SK-N-SH treated with all-trans-retinoic acid at 6 μM for 48 hours (cell line): Measurements from ENCODE around the gene DHX36.

Experiments
- ATAC-seq: fragments of 200-7000 bp; cut with Tn5 transposase; 3 replicates; pipeline ENCODE4 v1.9.1; 2020; ENCODE audit warnings: mild to moderate bottlenecking, moderate library complexity
- ARNTL ChIP-seq: fragments of 450-650 bp; formaldehyde crosslinking; IDR thresholded peaks from 2 replicates; pipeline ENCODE4 v1.5.0; 2020; ENCODE audit warnings: low read depth, mild to moderate bottlenecking, moderate library complexity, borderline replicate concordance
- BACH2 ChIP-seq: fragments of 250-450 bp; sonication (Bioruptor Pico); IDR thresholded peaks from 2 replicates; pipeline ENCODE4 v1.9.0; 2021; ENCODE audit warnings: mild to moderate bottlenecking, borderline replicate concordance
- CREB5 ChIP-seq: fragments of 250-450 bp; sonication (Bioruptor Pico); IDR thresholded peaks from 2 replicates; pipeline ENCODE4 v1.5.1; 2020; ENCODE audit warnings: low read depth, mild to moderate bottlenecking, moderate library complexity
- CSRNP3 ChIP-seq: fragments of 250-450 bp; sonication (Bioruptor Pico); IDR thresholded peaks from 2 replicates; pipeline ENCODE4 v1.5.1; 2021; ENCODE audit warnings: mild to moderate bottlenecking, moderate library complexity
- ESRRG ChIP-seq: fragments of 250-450 bp; sonication (Bioruptor Pico); IDR thresholded peaks from 2 replicates; pipeline ENCODE4 v1.6.1; 2021; ENCODE audit warnings: mild to moderate bottlenecking
- GLIS3 ChIP-seq: fragments of 250-450 bp; sonication (Bioruptor Pico); IDR thresholded peaks from 2 replicates; pipeline ENCODE4 v1.5.0; 2020; ENCODE audit warnings: mild to moderate bottlenecking, moderate library complexity
- ISL1 ChIP-seq: fragments of 250-450 bp; sonication (Bioruptor Pico); IDR thresholded peaks from 2 replicates; pipeline ENCODE4 v2.1.2; 2022; ENCODE audit warnings: mild to moderate bottlenecking, moderate library complexity
- OSR1 ChIP-seq: fragments of 250-450 bp; sonication (Bioruptor Pico); IDR thresholded peaks from 2 replicates; pipeline ENCODE4 v1.8.0; 2022; ENCODE audit warnings: moderate library complexity, mild to moderate bottlenecking, inconsistent platforms
- PATZ1 ChIP-seq: fragments of 250-450 bp; sonication (Bioruptor Pico); IDR thresholded peaks from 2 replicates; pipeline ENCODE4 v1.8.0; 2020; ENCODE audit warnings: mild to moderate bottlenecking, moderate library complexity, borderline replicate concordance
- POU6F1 ChIP-seq: fragments of 250-450 bp; sonication (Bioruptor Pico); IDR thresholded peaks from 2 replicates; pipeline ENCODE4 v1.8.0; 2021; ENCODE audit warnings: low read depth, mild to moderate bottlenecking, moderate library complexity, borderline replicate concordance
- PPARA ChIP-seq: fragments of 250-450 bp; sonication (Bioruptor Pico); IDR thresholded peaks from 2 replicates; pipeline ENCODE4 v1.5.0; 2020; ENCODE audit warnings: mild to moderate bottlenecking, borderline replicate concordance
- SNAI2 ChIP-seq: fragments of 250-450 bp; sonication (Bioruptor Pico); IDR thresholded peaks from 2 replicates; pipeline ENCODE4 v1.5.0; 2020; ENCODE audit warnings: mild to moderate bottlenecking, moderate library complexity
- TCF4 ChIP-seq: fragments of 250-450 bp; sonication (Bioruptor Pico); IDR thresholded peaks from 2 replicates; pipeline ENCODE4 v1.8.0; 2021; ENCODE audit warnings: mild to moderate bottlenecking, moderate library complexity, borderline replicate concordance
- TSHZ2 ChIP-seq: fragments of 250-450 bp; sonication (Bioruptor Pico); IDR thresholded peaks from 2 replicates; pipeline ENCODE4 v1.5.0; 2020; ENCODE audit warnings: mild to moderate bottlenecking, moderate library complexity
- ZC3H10 ChIP-seq: fragments of 250-450 bp; sonication (Bioruptor Pico); IDR thresholded peaks from 2 replicates; pipeline ENCODE4 v1.5.1; 2021; ENCODE audit warnings: mild to moderate bottlenecking, moderate library complexity
- ZFP3 ChIP-seq: fragments of 250-450 bp; sonication (Bioruptor Pico); IDR thresholded peaks from 2 replicates; pipeline ENCODE4 v1.5.0; 2020; ENCODE audit warnings: mild to moderate bottlenecking, moderate library complexity
- ZFP30 ChIP-seq: fragments of 450-650 bp; formaldehyde crosslinking; IDR thresholded peaks from 2 replicates; pipeline ENCODE4 v1.5.0; 2022; ENCODE audit warnings: mild to moderate bottlenecking, moderate library complexity
- ZNF565 ChIP-seq: fragments of 450-650 bp; formaldehyde crosslinking; conservative IDR thresholded peaks from 2 replicates; pipeline ENCODE4 v1.5.0; 2020; ENCODE audit warnings: low read depth, mild to moderate bottlenecking, moderate library complexity
- ZNF70 ChIP-seq: fragments of 450-650 bp; formaldehyde crosslinking; IDR thresholded peaks from 2 replicates; pipeline ENCODE4 v1.5.0; 2020; ENCODE audit warnings: mild to moderate bottlenecking, moderate library complexity
- ZNF8 ChIP-seq: fragments of 450-650 bp; formaldehyde crosslinking; IDR thresholded peaks from 2 replicates; pipeline ENCODE4 v1.5.0; 2020; ENCODE audit warnings: mild to moderate bottlenecking, moderate library complexity

Gene DHX36

GRCh38 chr3:154304116-154304786 is 20.0 kb downstream of the DHX36 start:
- TF ChIP-seq TCF4 (CRISPR knock-in tag) = no peak
- no peak for TF ChIP-seq OSR1 (CRISPR knock-in tag)
- TF ChIP-seq PATZ1 = no peak
- no peak for TF ChIP-seq PPARA (CRISPR knock-in tag)
- no peak for TF ChIP-seq ZFP30 (CRISPR knock-in tag)
- no peak for TF ChIP-seq ESRRG (CRISPR knock-in tag)
- TF ChIP-seq, all 23 proteins: peak for 0
- ATAC-seq = 0 out of 3 replicates have a peak, but pooled peaks have one; percentile 28

- ATAC-seq = peak; percentile 44; the same call in 2 of the 3 replicates
- TF ChIP-seq ZFP3 = no peak
These were observed 22.7 kb downstream of the DHX36 start for GRCh38 chr3:154301561-154301960.

- ATAC-seq = no peak
- no peak for TF ChIP-seq BACH2 (CRISPR knock-in tag)
These were observed 30.3 kb downstream of the DHX36 start for GRCh38 chr3:154294016-154294415.

- TF ChIP-seq ARNTL (CRISPR knock-in tag) = no peak
- TF ChIP-seq POU6F1 (CRISPR knock-in tag) = no peak
- ATAC-seq = no peak
These were observed 34.1 kb downstream of the DHX36 start for GRCh38 chr3:154290187-154290586.

- ATAC-seq = no peak
- TF ChIP-seq ZNF70 (CRISPR knock-in tag) = no peak
- no peak for TF ChIP-seq CREB5 (CRISPR knock-in tag)
- TF ChIP-seq PATZ1 = no peak
- TF ChIP-seq TSHZ2 (CRISPR knock-in tag) = no peak
- TF ChIP-seq ARNTL (CRISPR knock-in tag) = no peak
- no peak for TF ChIP-seq OSR1 (CRISPR knock-in tag)
- no peak for TF ChIP-seq ZNF565 (CRISPR knock-in tag)
- no peak for TF ChIP-seq TCF4 (CRISPR knock-in tag)
- TF ChIP-seq GLIS3 (CRISPR knock-in tag) = no peak
- TF ChIP-seq PPARA (CRISPR knock-in tag) = no peak
- no peak for TF ChIP-seq SNAI2 (CRISPR knock-in tag)
- TF ChIP-seq CSRNP3 = no peak
- TF ChIP-seq ISL1 (CRISPR knock-in tag) = no peak
- no peak for TF ChIP-seq ZNF8
- no peak for TF ChIP-seq ZC3H10 (CRISPR knock-in tag)
These were observed 39.1 kb downstream of the DHX36 start for GRCh38 chr3:154285221-154285620.
